Measurements from ENCODE around the gene ANKRD33B. TPM values are rescaled to one million over a fixed set of nuclear protein-coding genes. Genes with fewer than 3 reads are reported as not detected.
"Not testable (repeated sequence)": the region's sequence is repeated elsewhere in the genome, so short reads cannot be mapped to it uniquely, and the experiment has no call there.

The ANKRD33B gene
- total RNA-seq, 1 experiment from 2014 or later, result 3.1 TPM

DNA sequence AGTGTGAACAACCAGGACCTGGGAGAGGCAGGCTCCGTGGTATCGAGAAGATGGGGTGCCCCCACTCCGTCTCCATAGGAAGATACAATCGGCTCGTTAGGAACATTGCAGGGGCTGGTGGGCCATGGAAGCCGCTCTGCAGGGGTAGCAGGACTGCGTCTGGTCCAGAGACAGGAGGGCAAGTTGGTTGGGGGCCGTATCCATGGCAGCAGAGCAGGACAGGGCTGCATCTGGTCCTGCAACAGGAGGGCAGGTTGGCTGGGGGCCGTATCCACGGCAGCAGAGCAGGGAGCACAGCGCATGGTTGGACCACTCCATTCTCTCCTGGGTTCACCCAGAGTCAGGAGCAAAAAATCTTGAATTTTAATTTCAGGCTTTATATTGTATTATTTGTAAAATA is 98.2 kb downstream of the ANKRD33B start:
- POLR2A ChIA-PET, result no interaction called here
- no peaks in the 10 kb centered on the region for H3K27me3 Mint-ChIP-seq (ENCODE audit: insufficient read depth, unreplicated experiment)
- no peaks in the 10 kb centered on the region for H3K36me3 Mint-ChIP-seq (ENCODE audit: insufficient read depth, unreplicated experiment)
- TF ChIP-seq, protein P1, sequence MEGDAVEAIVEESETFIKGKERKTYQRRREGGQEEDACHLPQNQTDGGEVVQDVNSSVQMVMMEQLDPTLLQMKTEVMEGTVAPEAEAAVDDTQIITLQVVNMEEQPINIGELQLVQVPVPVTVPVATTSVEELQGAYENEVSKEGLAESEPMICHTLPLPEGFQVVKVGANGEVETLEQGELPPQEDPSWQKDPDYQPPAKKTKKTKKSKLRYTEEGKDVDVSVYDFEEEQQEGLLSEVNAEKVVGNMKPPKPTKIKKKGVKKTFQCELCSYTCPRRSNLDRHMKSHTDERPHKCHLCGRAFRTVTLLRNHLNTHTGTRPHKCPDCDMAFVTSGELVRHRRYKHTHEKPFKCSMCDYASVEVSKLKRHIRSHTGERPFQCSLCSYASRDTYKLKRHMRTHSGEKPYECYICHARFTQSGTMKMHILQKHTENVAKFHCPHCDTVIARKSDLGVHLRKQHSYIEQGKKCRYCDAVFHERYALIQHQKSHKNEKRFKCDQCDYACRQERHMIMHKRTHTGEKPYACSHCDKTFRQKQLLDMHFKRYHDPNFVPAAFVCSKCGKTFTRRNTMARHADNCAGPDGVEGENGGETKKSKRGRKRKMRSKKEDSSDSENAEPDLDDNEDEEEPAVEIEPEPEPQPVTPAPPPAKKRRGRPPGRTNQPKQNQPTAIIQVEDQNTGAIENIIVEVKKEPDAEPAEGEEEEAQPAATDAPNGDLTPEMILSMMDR (IDR thresholded peaks at IDR 0.05; ENCODE audit: unreplicated experiment), result no peak
- no peak for DNase-seq (ENCODE audit: unreplicated experiment)
- no peaks in the 10 kb centered on the region for H3K9me3 Mint-ChIP-seq (ENCODE audit: unreplicated experiment)
- H3K4me3 Mint-ChIP-seq (ENCODE audit: unreplicated experiment), result no peak overlapping the region
- H3K4me1 Mint-ChIP-seq (ENCODE audit: insufficient read depth, unreplicated experiment), result no peaks in the 10 kb centered on the region
- intact Hi-C loops (cut with micrococcal nuclease), result no loop called here
- CTCF ChIA-PET, result no interaction called here
- H3K27ac Mint-ChIP-seq (ENCODE audit: low read depth, unreplicated experiment), result no peak overlapping the region
- BruUV-seq (replicated peaks), result no TSS peak

DNA sequence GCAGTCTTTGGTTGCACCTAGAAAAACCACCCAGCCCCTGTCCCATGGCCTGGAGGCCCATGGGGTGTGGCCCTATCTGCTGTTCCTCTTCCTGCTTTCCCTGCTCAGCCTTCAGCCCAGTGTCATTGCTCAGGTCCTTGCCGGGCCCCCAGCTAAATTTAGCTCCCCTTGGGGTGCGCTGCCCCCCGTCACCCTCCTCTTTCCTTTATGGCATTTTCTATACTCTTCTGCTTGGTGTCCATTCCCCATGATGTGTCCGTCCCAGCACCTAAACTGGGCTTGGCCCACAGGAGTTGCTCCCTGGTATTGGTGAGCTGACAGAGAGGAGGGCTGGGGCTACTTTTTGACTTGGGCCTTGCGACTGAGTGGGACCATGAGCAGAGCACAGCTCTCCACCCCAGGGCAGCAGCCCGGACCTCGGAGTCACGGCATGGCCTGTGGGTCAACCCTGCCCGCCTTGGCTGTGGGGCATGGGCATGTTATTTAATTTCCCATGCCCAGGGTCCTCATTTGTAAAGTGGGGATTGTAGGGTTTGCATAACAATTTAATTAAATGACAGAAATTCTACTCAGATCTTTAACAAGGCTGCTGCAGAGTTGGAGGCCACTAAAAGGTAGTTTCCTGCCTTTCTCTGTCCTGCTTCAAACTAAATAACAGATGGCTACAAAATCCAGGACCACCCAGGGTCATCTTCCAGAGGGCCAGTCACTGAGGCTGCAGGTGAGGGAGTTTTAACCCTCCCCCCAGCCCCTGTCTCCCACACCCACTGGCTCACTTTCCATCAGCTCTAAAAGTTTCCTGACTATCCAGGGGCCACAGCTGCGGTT is 99.0 kb downstream of the ANKRD33B start:
- Mint-ChIP-seq H3K9me3 (ENCODE audit: unreplicated experiment) (no peaks in the 10 kb centered on the region), H3K4me3 (ENCODE audit: unreplicated experiment) (no peak overlapping the region), H3K4me1 (ENCODE audit: insufficient read depth, unreplicated experiment) (no peaks in the 10 kb centered on the region), H3K27ac (ENCODE audit: low read depth, unreplicated experiment) (no peak overlapping the region), H3K27me3 (ENCODE audit: insufficient read depth, unreplicated experiment) (no peaks in the 10 kb centered on the region), H3K36me3 (ENCODE audit: insufficient read depth, unreplicated experiment) (no peaks in the 10 kb centered on the region)
- intact Hi-C loops (cut with micrococcal nuclease), result no loop called here
- DNase-seq (ENCODE audit: unreplicated experiment), result no peak
- TF ChIP-seq, protein P1 (IDR thresholded peaks at IDR 0.05; ENCODE audit: unreplicated experiment), result no peak
- CTCF ChIA-PET, result interaction anchor here (0.6 to 0.7 kb wide), 3 partner anchors 17 to 107 kb away, joined by 3 read pairs; no protein-coding TSS in a partner anchor
- POLR2A ChIA-PET, result no interaction called here
- BruUV-seq (replicated peaks), result no TSS peak

DNA sequence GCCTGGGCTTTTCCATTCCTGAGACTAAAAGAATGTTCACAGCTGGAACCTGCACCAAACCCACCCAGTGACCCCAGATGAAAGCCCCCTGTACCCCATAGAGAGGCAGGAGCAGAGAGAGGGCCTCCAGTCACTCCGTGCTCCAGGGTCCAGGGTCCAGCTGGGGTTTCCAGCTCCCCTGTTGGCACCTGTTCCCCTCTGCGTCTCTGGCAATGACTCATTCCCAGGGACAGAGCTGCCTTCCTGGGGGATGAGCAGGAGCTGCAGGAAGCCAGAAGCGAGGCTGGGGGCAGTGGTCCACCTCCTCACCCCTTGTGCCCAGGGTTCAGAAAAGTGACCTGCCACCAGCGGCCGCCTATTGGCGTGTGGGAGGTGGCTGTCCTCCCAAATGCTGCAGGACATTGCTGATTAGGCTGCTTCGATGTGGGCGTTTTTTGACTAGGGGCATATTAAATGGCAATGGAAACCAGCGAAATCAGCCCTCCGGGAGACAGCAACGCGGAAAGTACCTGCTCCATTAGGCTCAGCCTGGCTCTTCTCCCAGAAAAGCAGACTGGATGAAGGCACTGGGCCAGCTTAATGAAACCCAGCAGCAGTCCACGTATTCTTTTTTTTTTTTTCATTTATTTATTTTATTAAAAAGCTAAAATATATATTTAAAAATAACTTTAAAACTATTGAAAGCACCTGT is 99.8 kb downstream of the ANKRD33B start:
- Mint-ChIP-seq H3K36me3 (ENCODE audit: insufficient read depth, unreplicated experiment) (no peaks in the 10 kb centered on the region), H3K9me3 (ENCODE audit: unreplicated experiment) (no peaks in the 10 kb centered on the region), H3K27ac (ENCODE audit: low read depth, unreplicated experiment) (no peak overlapping the region), H3K4me1 (ENCODE audit: insufficient read depth, unreplicated experiment) (no peaks in the 10 kb centered on the region), H3K27me3 (ENCODE audit: insufficient read depth, unreplicated experiment) (no peaks in the 10 kb centered on the region), H3K4me3 (ENCODE audit: unreplicated experiment) (no peak overlapping the region)
- ChIA-PET CTCF (interaction anchor here (0.6 to 0.8 kb wide), 4 partner anchors 17 to 106 kb away, joined by 3 read pairs; no protein-coding TSS in a partner anchor), POLR2A (no interaction called here)
- TF ChIP-seq, protein P1 (IDR thresholded peaks at IDR 0.05; ENCODE audit: unreplicated experiment), result no peak
- peak; percentile 75 for DNase-seq (ENCODE audit: unreplicated experiment)
- intact Hi-C loops (cut with micrococcal nuclease), result no loop called here
- BruUV-seq (replicated peaks), result no TSS peak

DNA sequence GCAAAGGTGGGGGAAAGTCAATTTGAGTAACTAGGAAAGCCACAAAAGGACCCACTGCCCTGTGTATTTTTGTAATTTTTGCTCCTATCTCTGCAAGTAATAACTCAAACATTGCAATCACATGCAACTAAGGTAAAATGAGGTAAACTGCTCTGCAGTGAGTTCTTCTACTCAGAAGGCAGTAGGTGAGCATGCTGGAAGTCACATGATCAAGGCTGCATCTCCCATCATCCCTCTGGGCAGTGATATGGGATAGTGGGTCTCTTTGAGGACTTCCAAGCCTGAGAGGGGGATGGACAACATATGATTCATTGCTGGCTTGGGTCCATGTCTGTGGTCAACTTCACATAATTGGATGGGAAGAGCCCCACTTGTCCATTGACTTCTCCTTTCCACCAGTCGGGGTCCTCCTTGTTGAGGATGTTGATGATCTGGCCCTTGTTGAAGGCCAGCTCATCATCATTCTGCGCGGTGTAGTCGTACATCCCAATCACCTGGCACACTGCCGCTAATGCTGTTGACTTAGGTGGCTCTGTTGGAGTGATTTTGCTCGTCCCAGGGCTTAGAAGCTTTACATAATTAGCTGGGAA is 100.4 kb downstream of the ANKRD33B start:
- H3K4me3 Mint-ChIP-seq (ENCODE audit: unreplicated experiment); H3K27ac Mint-ChIP-seq (ENCODE audit: low read depth, unreplicated experiment); POLR2A ChIA-PET; H3K27me3 Mint-ChIP-seq (ENCODE audit: insufficient read depth, unreplicated experiment); intact Hi-C loops (cut with micrococcal nuclease); H3K36me3 Mint-ChIP-seq (ENCODE audit: insufficient read depth, unreplicated experiment); H3K9me3 Mint-ChIP-seq (ENCODE audit: unreplicated experiment); BruUV-seq (replicated peaks); H3K4me1 Mint-ChIP-seq (ENCODE audit: insufficient read depth, unreplicated experiment): not testable (repeated sequence)
- peak; percentile 62 for DNase-seq (ENCODE audit: unreplicated experiment)
- CTCF ChIA-PET, result interaction anchor here (0.8 kb wide), 1 partner anchor 30 kb away, joined by 3 read pairs; no protein-coding TSS in a partner anchor
